Measurements from ENCODE around the gene CDHR2.

The CDHR2 gene

DNA sequence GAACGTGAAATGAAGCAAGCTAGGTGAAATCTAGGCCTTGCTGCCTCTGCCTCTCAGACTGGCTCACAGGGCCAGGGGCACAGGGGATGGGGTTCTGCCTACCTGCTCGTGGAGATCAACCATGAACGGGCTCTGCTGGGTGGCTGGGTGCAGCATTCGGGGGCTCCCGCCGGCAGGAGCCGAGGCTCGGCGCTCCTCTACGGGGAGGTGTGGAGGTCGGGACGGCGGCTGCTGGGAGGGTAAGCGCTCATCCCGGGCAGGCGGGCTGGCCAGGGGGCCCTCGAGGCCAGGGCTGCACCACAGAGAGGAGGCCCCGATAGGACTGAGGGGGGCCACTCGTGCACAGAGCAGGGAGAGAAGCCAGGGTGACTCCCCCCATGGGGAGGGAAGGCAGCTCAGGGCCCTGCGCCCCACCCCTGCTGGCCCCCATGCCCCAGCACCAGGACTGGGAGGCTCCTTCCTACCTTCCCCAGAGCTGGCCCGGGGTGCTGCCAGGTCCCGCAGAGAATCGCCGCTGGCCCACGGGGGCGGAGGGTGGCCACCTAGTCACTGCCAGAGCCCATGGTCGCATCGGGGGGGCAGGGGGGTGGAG, 17.1 kb upstream of the CDHR2 start:
- in situ Hi-C loops (cut with HindIII; ENCODE audit: low sequenced_read_pairs) = no loop called here
- H3K4me3 ChIP-seq (ENCODE audit: low read depth, low read length) = no peak overlapping the region
- TF ChIP-seq, protein P1, sequence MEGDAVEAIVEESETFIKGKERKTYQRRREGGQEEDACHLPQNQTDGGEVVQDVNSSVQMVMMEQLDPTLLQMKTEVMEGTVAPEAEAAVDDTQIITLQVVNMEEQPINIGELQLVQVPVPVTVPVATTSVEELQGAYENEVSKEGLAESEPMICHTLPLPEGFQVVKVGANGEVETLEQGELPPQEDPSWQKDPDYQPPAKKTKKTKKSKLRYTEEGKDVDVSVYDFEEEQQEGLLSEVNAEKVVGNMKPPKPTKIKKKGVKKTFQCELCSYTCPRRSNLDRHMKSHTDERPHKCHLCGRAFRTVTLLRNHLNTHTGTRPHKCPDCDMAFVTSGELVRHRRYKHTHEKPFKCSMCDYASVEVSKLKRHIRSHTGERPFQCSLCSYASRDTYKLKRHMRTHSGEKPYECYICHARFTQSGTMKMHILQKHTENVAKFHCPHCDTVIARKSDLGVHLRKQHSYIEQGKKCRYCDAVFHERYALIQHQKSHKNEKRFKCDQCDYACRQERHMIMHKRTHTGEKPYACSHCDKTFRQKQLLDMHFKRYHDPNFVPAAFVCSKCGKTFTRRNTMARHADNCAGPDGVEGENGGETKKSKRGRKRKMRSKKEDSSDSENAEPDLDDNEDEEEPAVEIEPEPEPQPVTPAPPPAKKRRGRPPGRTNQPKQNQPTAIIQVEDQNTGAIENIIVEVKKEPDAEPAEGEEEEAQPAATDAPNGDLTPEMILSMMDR (IDR thresholded peaks at IDR 0.05; ENCODE audit: low read depth, low read length, missing control alignments) = no peak
- no peak for DNase-seq (ENCODE audit: low read depth)

- TF ChIP-seq, protein P1 (IDR thresholded peaks at IDR 0.05; ENCODE audit: low read depth, low read length, missing control alignments) = no peak
- DNase-seq (ENCODE audit: low read depth) = no peak
- in situ Hi-C loops (cut with HindIII; ENCODE audit: low sequenced_read_pairs) = no loop called here
- no peak overlapping the region for H3K4me3 ChIP-seq (ENCODE audit: low read depth, low read length)
Observed at GRCh38 chr5:176532795-176533194, 16.3 kb upstream of the CDHR2 start.

DNA sequence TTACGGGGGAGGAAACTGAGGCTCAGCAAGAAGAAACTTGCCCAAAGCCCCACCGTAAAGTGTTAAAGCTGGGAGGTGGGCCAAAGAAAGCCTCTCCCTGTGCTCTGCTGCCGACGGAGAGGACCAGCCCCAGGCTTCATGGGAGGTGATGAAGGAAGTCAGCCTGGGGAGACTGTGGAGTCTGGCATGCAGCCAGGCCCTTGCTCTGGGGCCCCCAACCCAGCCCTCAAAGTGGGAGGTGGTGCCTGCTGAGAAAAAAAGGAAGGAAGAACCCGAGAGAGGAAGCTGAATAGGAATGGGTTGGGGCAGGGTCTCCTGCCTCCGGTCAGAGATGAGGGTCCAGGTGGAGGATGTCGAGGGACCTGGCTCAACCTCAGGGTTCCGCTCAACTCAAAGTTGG, 15.8 kb upstream of the CDHR2 start:
- H3K4me3 ChIP-seq (ENCODE audit: low read depth, low read length) = no peak overlapping the region
- in situ Hi-C loops (cut with HindIII; ENCODE audit: low sequenced_read_pairs) = no loop called here
- DNase-seq (ENCODE audit: low read depth) = no peak

GRCh38 chr5:176533894-176534611, 15.1 kb upstream of the CDHR2 start:
- DNase-seq (ENCODE audit: low read depth) = no peak
- TF ChIP-seq, protein P1 (IDR thresholded peaks at IDR 0.05; ENCODE audit: low read depth, low read length, missing control alignments) = peak; percentile 19
- in situ Hi-C loops (cut with HindIII; ENCODE audit: low sequenced_read_pairs) = no loop called here
- no peak overlapping the region for H3K4me3 ChIP-seq (ENCODE audit: low read depth, low read length)

More for the DNA sequence above, 15.8 kb upstream of the CDHR2 start:
- TF ChIP-seq, protein P1 (IDR thresholded peaks at IDR 0.05; ENCODE audit: low read depth, low read length, missing control alignments) = no peak

DNA sequence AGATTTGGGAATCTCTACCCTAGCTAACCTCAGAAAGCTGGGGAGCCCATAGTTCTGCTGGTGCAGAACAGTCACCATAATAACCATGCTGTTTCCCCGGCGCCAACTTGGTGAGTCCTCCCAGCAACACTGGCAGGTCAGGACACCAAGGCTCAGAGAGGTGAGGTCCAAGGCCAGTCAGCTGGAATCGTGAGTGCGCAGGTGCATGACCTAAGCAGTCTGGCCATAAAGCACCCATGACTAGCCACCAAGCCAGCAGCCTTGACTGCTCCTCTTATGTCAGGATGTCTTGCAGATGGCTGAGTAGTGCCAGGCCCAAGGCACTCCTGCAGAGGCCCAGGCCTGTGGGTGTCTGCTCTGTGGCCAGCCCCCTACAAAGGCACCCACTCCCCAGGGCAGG, 14.5 kb upstream of the CDHR2 start:
- in situ Hi-C loops (cut with HindIII; ENCODE audit: low sequenced_read_pairs) = no loop called here
- H3K4me3 ChIP-seq (ENCODE audit: low read depth, low read length) = peak overlapping the region; percentile 97
- no peak for DNase-seq (ENCODE audit: low read depth)
- TF ChIP-seq, protein P1 (IDR thresholded peaks at IDR 0.05; ENCODE audit: low read depth, low read length, missing control alignments) = no peak

DNA sequence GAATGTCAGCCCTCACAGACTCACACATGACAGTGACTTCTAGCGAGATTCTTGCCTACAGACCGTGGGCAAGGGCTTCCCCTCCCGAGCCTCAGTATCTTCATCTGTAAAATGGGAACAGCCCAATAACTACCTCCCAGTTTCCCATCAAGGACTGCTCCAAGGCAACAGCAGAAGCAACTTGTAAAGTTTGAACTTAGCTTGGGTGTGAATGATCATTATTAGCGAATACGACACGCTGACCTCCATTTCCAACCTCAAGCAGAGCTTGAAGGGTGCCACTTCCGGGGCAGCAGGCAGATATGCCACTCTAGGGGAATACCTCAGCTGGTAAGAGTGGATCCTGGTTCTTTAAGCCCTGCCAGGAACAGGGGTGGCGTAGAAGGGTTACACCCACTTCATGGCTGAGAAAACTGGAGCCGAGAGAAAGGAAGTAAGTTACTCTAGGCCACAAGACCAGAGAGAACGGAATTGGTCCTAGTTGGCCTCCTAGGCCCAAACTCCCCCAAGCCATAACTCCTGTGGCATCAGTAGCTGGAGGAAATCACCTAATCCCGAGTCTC, 14.0 kb upstream of the CDHR2 start:
- H3K4me3 ChIP-seq (ENCODE audit: low read depth, low read length) = peak overlapping the region; percentile 97
- TF ChIP-seq, protein P1 (IDR thresholded peaks at IDR 0.05; ENCODE audit: low read depth, low read length, missing control alignments) = no peak
- in situ Hi-C loops (cut with HindIII; ENCODE audit: low sequenced_read_pairs) = no loop called here
- DNase-seq (ENCODE audit: low read depth) = no peak
